Neural cell (in vitro differentiated cells): ENCODE data around the gene FAM53B.

ENCODE experiments used
- CTCF ChIP-seq: fragments of 450-650 bp; IDR thresholded peaks from 2 replicates; pipeline ENCODE4 v1.5.1; 2014; ENCODE audit warnings: antibody characterized with exemption, mild to moderate bottlenecking, moderate library complexity; ENCODE audit not compliant: poor library complexity, severe bottlenecking
- EP300 ChIP-seq: fragments of 450-650 bp; conservative IDR thresholded peaks from 2 replicates; pipeline ENCODE4 v1.6.1; 2014; ENCODE audit warnings: antibody characterized with exemption, mild to moderate bottlenecking, moderate library complexity; ENCODE audit not compliant: poor library complexity, severe bottlenecking
- POLR2AphosphoS5 ChIP-seq: IDR thresholded peaks from 2 replicates; pipeline ENCODE4 v1.6.1; 2012

GRCh38 chr10:124591123-124591495 is 153.1 kb downstream of the FAM53B start:
- TF ChIP-seq EP300 (no peak), CTCF (no peak), POLR2AphosphoS5 (no peak)
